Adrenal gland (tissue), 5 donors: ENCODE data around the gene RAD52.

ENCODE experiments used
- CTCF ChIP-seq, 6 experiments: fragments of 450-650 bp in 4 of 6; fragments of 200-600 bp in 2 of 6; sonication (generic) in 1 of 6; IDR thresholded peaks; 1 replicate in 5 of 6; 2 replicates in 1 of 6; pipeline versions ENCODE4 v1.5.1 to v1.8.0; 2016 to 2021; ENCODE audit warnings: antibody characterized with exemption in 6 of 6, mild to moderate bottlenecking in 2 of 6, moderate library complexity in 1 of 6
- POLR2A ChIP-seq, 2 donors: fragments of 450-650 bp; IDR thresholded peaks; one replicate each; pipeline ENCODE4 v1.6.1; 2017; ENCODE audit warnings: antibody characterized with exemption in 2 of 2, mild to moderate bottlenecking in 2 of 2, moderate library complexity in 1 of 2
- donor health status: DM: no; HTN: no; CAD: no.

- TF ChIP-seq CTCF (IDR thresholded peaks at IDR 0.05), result no peak
- no peak for TF ChIP-seq POLR2A (IDR thresholded peaks at IDR 0.05)
Observed at GRCh38 chr12:968545-968944, 19.1 kb upstream of the RAD52 start.
